Hematopoietic multipotent progenitor cell treated with erythropoietin and hydrocortisone succinate and interleukin-3 and kit ligand, for 17 days (in vitro differentiated cells): ENCODE results near the gene BMF.

Experiments
- DNase-seq: peaks from one replicate; pipeline ENCODE4 v3.0.0-alpha.2; 2015; ENCODE audit warnings: low spot score

BMF gene

DNA sequence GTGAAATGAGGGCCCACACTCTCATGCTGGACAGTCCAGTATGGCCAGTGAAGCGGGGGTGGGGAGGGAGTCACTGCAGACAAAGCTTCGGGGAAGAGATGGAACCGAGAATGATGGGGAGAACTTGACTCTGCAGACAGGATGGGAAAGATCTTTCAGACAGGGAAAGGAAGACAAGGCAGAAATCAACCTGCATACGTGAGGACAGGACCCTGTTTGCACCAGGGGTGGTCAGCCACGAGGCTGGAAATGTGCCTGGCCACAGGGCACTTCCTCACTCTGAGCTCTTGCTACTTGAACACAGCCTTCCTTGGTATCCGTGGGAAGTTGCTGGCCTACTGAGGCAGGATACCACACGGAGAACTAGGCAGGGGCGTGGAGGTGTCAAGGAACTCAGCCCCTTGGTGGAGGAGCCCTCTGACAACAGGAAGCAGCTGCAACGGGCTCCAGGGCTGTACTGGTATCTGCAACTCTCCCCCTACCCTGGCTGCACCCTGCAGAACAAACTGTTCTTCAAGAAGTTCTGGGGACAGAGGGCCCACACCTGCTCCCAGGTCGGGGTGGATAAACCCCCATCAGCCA lies 60.4 kb downstream of the BMF start:
- no peak for DNase-seq

DNA sequence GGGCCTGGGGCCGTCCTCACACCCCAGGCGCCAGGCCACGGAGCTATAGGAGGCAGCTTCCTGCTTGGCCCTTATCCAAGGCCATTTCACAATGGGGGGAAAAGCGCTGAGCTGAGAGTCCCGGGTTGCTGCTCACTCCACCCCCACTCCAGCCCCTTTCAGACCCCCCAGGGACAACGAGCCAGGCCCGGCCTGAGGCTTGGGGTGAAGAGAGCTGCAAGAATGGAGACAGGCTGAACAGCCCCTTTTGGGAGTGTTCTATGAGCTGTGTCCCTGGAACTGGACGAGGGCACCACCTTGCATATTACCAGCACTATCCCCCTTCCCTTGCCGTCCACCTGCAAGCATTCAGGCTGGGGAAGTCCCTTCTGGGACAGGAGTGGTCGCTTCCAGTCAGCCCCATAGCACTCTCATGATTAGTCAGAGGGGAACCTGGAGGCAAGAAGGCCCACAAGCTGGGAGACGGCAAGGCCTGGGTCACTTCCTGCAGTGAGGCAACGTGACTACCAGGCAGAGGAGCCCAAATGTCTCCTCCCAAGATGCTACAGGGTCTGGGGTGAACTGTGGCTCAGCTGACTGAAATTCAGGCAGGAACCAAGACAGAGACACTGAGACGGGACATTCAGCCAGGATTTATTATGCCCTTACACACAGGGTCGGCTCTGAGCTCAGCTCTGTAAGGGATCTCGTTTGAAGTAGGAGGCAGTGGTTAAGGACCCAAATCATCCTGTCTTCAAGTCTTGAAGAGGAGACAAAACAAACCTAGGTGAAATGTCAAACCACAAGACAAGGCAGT lies 61.1 kb downstream of the BMF start:
- no peak for DNase-seq

- DNase-seq, result no peak
Measured at GRCh38 chr15:40046721-40047414, 61.8 kb downstream of the BMF start.

DNA sequence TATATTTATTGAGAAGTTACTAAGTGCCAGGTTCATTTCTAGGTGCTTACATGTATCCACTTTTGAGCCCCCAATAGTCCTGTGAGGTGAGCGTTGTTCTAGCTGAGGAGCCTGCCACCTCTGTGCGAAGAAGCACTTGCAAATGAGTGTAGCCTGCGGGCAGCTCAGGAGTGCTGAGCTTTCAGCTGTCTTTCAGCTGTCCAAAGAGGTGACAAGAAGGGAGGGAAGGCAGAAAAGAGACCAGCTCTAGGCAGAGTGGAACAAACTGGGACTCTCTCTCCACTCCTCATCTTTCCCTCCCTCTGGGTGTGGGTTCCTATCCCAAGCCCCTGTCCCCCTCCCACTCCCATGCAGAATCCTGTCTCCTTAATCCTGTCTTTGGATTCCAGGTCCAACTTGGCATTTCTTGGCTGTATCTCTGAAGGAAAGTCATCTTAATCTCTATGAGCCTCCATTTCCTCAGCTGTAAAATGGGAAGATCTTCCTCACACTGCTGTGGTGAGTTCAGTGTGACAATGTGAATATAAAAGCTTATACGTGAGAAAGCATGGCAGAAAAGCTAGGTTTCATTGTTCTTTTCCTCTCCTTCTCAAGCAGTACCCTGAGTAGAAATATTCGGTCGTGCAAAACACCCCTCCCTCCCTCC lies 63.0 kb downstream of the BMF start:
- DNase-seq, result no peak

- peak; percentile 81 for DNase-seq
Measured at GRCh38 chr15:40044717-40045571, 63.7 kb downstream of the BMF start.

GRCh38 chr15:40043927-40044716 lies 64.6 kb downstream of the BMF start:
- no peak for DNase-seq

DNA sequence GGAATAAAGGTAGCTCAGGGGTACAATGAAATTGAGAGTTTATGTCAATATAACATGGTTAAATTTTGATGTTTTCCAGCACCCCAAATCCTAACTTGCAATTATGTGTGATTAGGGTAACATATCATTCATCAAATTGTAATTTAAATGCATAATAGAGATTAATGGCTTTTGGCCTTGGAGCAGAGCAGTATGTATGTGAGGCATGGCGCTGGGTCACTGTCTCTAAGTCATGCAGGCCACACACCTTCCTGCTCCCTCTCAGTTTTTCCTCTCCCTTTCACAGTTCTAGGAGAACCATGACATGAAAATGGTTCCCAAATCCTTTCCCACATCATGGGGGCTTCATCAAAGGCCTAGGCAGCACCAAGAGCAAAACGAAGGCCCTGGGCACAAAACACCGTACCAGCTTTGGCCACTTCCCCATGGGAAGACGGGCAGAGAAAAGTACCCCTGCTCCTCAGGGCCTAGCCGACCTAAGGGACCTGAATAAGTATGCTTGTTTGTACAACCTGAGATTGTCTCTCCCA lies 65.8 kb downstream of the BMF start:
- DNase-seq, result no peak

DNA sequence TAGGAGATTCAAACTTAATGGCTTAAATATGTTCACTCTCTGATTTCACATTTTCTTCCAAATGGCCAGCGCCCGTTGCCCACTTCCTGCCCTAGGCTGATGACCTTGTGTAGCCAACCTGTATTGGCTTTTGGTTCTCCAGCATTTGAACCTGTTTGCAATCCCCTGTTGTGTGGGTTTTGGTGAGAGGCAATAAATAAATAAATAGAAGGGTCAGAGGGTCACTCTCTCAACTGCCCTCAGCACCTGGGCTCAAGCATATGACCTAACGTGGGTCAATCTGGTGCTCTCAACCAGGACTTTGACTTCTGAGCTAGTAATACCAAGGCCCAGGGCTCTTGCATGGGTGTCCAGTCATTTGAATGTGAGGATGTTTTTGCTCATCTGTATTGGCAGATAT lies 67.9 kb downstream of the BMF start:
- DNase-seq, result no peak

GRCh38 chr15:40040293-40040635 lies 68.4 kb downstream of the BMF start:
- DNase-seq, result no peak

DNA sequence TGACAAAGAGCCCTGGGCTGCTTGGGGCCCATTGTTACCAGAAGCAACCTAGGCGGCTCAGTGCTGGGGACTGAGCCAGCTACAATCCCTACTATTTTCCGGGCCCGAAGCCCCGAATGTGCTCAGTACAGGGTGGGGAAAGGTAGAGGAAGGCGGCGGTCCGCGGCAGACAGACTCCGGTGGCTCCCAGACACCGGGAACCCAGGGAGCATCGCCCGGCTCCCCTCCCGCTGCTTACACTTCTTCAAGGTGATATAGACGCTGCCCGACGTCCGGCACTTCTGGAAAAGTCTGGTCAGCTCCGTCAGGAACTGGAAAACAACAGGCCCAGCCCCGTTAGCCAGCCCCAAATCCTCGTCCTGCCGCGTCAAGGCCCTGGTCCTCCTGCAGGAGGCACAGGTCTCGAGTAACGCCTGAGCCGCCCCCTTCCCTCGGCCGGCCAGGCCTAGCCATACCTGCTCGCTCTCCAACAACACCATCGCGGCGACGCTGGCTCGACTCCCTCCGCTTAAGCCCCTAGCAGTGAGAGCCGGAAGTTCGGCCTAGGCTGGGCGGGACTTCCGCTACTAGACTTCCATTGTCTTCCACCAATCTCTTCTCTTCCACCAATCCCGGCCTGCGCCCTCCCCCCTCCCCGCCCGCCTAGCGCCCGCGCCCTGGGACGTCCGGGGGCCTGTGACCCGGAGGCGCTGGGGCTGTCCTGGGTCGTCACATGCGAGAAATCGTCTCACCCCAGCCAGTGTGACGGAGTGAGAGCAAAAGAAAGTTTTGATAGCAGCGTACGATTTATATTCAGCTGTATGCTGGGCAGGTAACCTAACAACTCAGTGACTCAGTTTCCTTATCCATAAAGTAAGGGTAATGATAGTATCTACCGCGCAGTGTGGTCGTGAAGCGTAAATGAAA lies 69.8 kb downstream of the BMF start, which contains the start of gene SRP14:
SRP14 (minus strand) TSS at position 544 of the 906 bp plus-strand sequence; CDS start at position 479, 65 bp downstream.
- peak; percentile 81 for DNase-seq

- peak; percentile 19 for DNase-seq
Measured at GRCh38 chr15:40038275-40038637, 70.4 kb downstream of the BMF start.
